Mucosa of stomach (tissue), 1 donor: ENCODE results near the gene LRMDA.

ENCODE experiments used
- H3K27me3 ChIP-seq: one replicate; pipeline ENCODE4 v1.7.0; 2013; ENCODE audit warnings: mild to moderate bottlenecking, low read length; ENCODE audit not compliant: control insufficient read depth, insufficient read depth
- H3K36me3 ChIP-seq: one replicate; pipeline ENCODE4 v1.7.0; 2013; ENCODE audit warnings: low read length; ENCODE audit not compliant: control insufficient read depth, insufficient read depth
- H3K4me1 ChIP-seq: one replicate; pipeline ENCODE4 v1.7.0; 2013; ENCODE audit warnings: mild to moderate bottlenecking, low read length; ENCODE audit not compliant: control insufficient read depth, insufficient read depth
- H3K4me3 ChIP-seq: one replicate; pipeline ENCODE4 v1.7.0; 2013; ENCODE audit warnings: low read length
- H3K9ac ChIP-seq: one replicate; pipeline ENCODE4 v1.7.0; 2013; ENCODE audit warnings: mild to moderate bottlenecking, low read length, moderate library complexity
- H3K9me3 ChIP-seq: one replicate; pipeline ENCODE4 v1.7.0; 2013; ENCODE audit warnings: mild to moderate bottlenecking, low read length, moderate library complexity; ENCODE audit not compliant: control insufficient read depth
- donor health status: Pancreatic carcinoma.

Gene LRMDA

GRCh38 chr10:75622503-75622902, 191.1 kb downstream of the LRMDA start:
- H3K4me3 ChIP-seq = no peak overlapping the region

GRCh38 chr10:75623310-75624093, 192.1 kb downstream of the LRMDA start:
- H3K9ac ChIP-seq = no peak overlapping the region
- no peaks in the 10 kb centered on the region for H3K27me3 ChIP-seq
- no peaks in the 10 kb centered on the region for H3K9me3 ChIP-seq
- no peaks in the 10 kb centered on the region for H3K4me1 ChIP-seq
- no peak overlapping the region for H3K4me3 ChIP-seq
- H3K36me3 ChIP-seq = no peaks in the 10 kb centered on the region

More at GRCh38 chr10:75622503-75622902, 191.1 kb downstream of the LRMDA start:
- Histone ChIP-seq H3K9ac (no peak overlapping the region), H3K9me3 (no peaks in the 10 kb centered on the region), H3K4me1 (no peaks in the 10 kb centered on the region), H3K36me3 (no peaks in the 10 kb centered on the region), H3K27me3 (no peaks in the 10 kb centered on the region)

- H3K9me3 ChIP-seq = no peaks in the 10 kb centered on the region
- no peaks in the 10 kb centered on the region for H3K36me3 ChIP-seq
- no peaks in the 10 kb centered on the region for H3K27me3 ChIP-seq
- no peak overlapping the region for H3K4me3 ChIP-seq
- H3K9ac ChIP-seq = no peak overlapping the region
- no peaks in the 10 kb centered on the region for H3K4me1 ChIP-seq
Measured at GRCh38 chr10:75624638-75625037, 193.2 kb downstream of the LRMDA start.

GRCh38 chr10:75630746-75631145, 199.3 kb downstream of the LRMDA start:
- H3K4me3 ChIP-seq = no peak overlapping the region
- no peak overlapping the region for H3K9ac ChIP-seq
- no peaks in the 10 kb centered on the region for H3K9me3 ChIP-seq
- H3K27me3 ChIP-seq = no peaks in the 10 kb centered on the region
- no peaks in the 10 kb centered on the region for H3K36me3 ChIP-seq
- H3K4me1 ChIP-seq = no peaks in the 10 kb centered on the region

- Histone ChIP-seq H3K4me1 (no peaks in the 10 kb centered on the region), H3K4me3 (no peak overlapping the region), H3K27me3 (no peaks in the 10 kb centered on the region), H3K9me3 (no peaks in the 10 kb centered on the region), H3K36me3 (no peaks in the 10 kb centered on the region), H3K9ac (no peak overlapping the region)
Measured at GRCh38 chr10:75632805-75633462, 201.5 kb downstream of the LRMDA start.

GRCh38 chr10:75633568-75633967, 202.1 kb downstream of the LRMDA start:
- no peaks in the 10 kb centered on the region for H3K9me3 ChIP-seq
- no peak overlapping the region for H3K4me3 ChIP-seq
- H3K9ac ChIP-seq = no peak overlapping the region
- no peaks in the 10 kb centered on the region for H3K27me3 ChIP-seq
- no peaks in the 10 kb centered on the region for H3K36me3 ChIP-seq
- H3K4me1 ChIP-seq = no peaks in the 10 kb centered on the region

GRCh38 chr10:75634947-75635346, 203.5 kb downstream of the LRMDA start:
- H3K9me3 ChIP-seq = no peaks in the 10 kb centered on the region
- H3K36me3 ChIP-seq = no peaks in the 10 kb centered on the region
- H3K9ac ChIP-seq = no peak overlapping the region
- no peak overlapping the region for H3K4me3 ChIP-seq
- H3K4me1 ChIP-seq = no peaks in the 10 kb centered on the region
- H3K27me3 ChIP-seq = no peaks in the 10 kb centered on the region

GRCh38 chr10:75638752-75639151, 207.3 kb downstream of the LRMDA start:
- H3K36me3 ChIP-seq = no peaks in the 10 kb centered on the region
- H3K27me3 ChIP-seq = no peaks in the 10 kb centered on the region
- H3K9ac ChIP-seq = no peak overlapping the region
- H3K4me3 ChIP-seq = no peak overlapping the region
- no peaks in the 10 kb centered on the region for H3K4me1 ChIP-seq
- H3K9me3 ChIP-seq = no peaks in the 10 kb centered on the region

- no peak overlapping the region for H3K9ac ChIP-seq
- no peaks in the 10 kb centered on the region for H3K4me1 ChIP-seq
- H3K4me3 ChIP-seq = no peak overlapping the region
- no peaks in the 10 kb centered on the region for H3K9me3 ChIP-seq
- H3K27me3 ChIP-seq = no peaks in the 10 kb centered on the region
- no peaks in the 10 kb centered on the region for H3K36me3 ChIP-seq
Measured at GRCh38 chr10:75639736-75640135, 208.3 kb downstream of the LRMDA start.

GRCh38 chr10:75640381-75640780, 209.0 kb downstream of the LRMDA start:
- Histone ChIP-seq H3K4me1 (no peaks in the 10 kb centered on the region), H3K36me3 (no peaks in the 10 kb centered on the region), H3K9ac (no peak overlapping the region), H3K27me3 (no peaks in the 10 kb centered on the region), H3K9me3 (no peaks in the 10 kb centered on the region), H3K4me3 (no peak overlapping the region)

- Histone ChIP-seq H3K4me3 (no peak overlapping the region), H3K9me3 (no peaks in the 10 kb centered on the region), H3K36me3 (no peaks in the 10 kb centered on the region), H3K27me3 (no peaks in the 10 kb centered on the region), H3K9ac (no peak overlapping the region), H3K4me1 (no peaks in the 10 kb centered on the region)
Measured at GRCh38 chr10:75640803-75641202, 209.4 kb downstream of the LRMDA start.

GRCh38 chr10:75643405-75643804, 212.0 kb downstream of the LRMDA start:
- Histone ChIP-seq H3K4me3 (no peak overlapping the region), H3K36me3 (no peaks in the 10 kb centered on the region), H3K9ac (no peak overlapping the region), H3K4me1 (no peaks in the 10 kb centered on the region), H3K9me3 (no peaks in the 10 kb centered on the region), H3K27me3 (no peaks in the 10 kb centered on the region)
